ENCODE data around the gene CPNE4.

CPNE4 gene

GRCh38 chr3:131669600-131669999 is 365.2 kb downstream of the CPNE4 start:
- DNase-seq = no peak

- DNase-seq = no peak
Observed at GRCh38 chr3:131658771-131659170, 376.0 kb downstream of the CPNE4 start.

GRCh38 chr3:131658115-131658514 is 376.7 kb downstream of the CPNE4 start:
- DNase-seq = no peak

- DNase-seq = no peak
Observed at GRCh38 chr3:131655070-131655690, 379.6 kb downstream of the CPNE4 start.

- DNase-seq = no peak
Observed at GRCh38 chr3:131645638-131646037, 389.2 kb downstream of the CPNE4 start.

GRCh38 chr3:131636266-131636775 is 398.5 kb downstream of the CPNE4 start:
- DNase-seq = no peak

GRCh38 chr3:131630807-131631206 is 404.0 kb downstream of the CPNE4 start:
- DNase-seq = no peak

- DNase-seq = no peak
Observed at GRCh38 chr3:131630097-131630496, 404.7 kb downstream of the CPNE4 start.

GRCh38 chr3:131623431-131623830 is 411.4 kb downstream of the CPNE4 start:
- no peak for DNase-seq

GRCh38 chr3:131622726-131623125 is 412.1 kb downstream of the CPNE4 start:
- DNase-seq = no peak

- DNase-seq = no peak
Observed at GRCh38 chr3:131620977-131621376, 413.8 kb downstream of the CPNE4 start.

- DNase-seq = no peak
Observed at GRCh38 chr3:131619821-131620220, 415.0 kb downstream of the CPNE4 start.

GRCh38 chr3:131616719-131617118 is 418.1 kb downstream of the CPNE4 start:
- DNase-seq = no peak

GRCh38 chr3:131612745-131613144 is 422.1 kb downstream of the CPNE4 start:
- DNase-seq = no peak

- DNase-seq = no peak
Observed at GRCh38 chr3:131610174-131610573, 424.6 kb downstream of the CPNE4 start.

- no peak for DNase-seq
Observed at GRCh38 chr3:131608741-131609140, 426.1 kb downstream of the CPNE4 start.

GRCh38 chr3:131608296-131608695 is 426.5 kb downstream of the CPNE4 start:
- DNase-seq = no peak

GRCh38 chr3:131605916-131606315 is 428.9 kb downstream of the CPNE4 start:
- DNase-seq = no peak

- DNase-seq = no peak
Observed at GRCh38 chr3:131602011-131602779, 432.6 kb downstream of the CPNE4 start.

- DNase-seq = no peak
Observed at GRCh38 chr3:131597816-131598215, 437.0 kb downstream of the CPNE4 start.

GRCh38 chr3:131596884-131597283 is 437.9 kb downstream of the CPNE4 start:
- no peak for DNase-seq

GRCh38 chr3:131591394-131592014 is 443.3 kb downstream of the CPNE4 start:
- no peak for DNase-seq

GRCh38 chr3:131586277-131586676 is 448.5 kb downstream of the CPNE4 start:
- no peak for DNase-seq

- no peak for DNase-seq
Observed at GRCh38 chr3:131582438-131582837, 452.4 kb downstream of the CPNE4 start.
